ENCODE data around the gene RPGRIP1.

Gene RPGRIP1

DNA sequence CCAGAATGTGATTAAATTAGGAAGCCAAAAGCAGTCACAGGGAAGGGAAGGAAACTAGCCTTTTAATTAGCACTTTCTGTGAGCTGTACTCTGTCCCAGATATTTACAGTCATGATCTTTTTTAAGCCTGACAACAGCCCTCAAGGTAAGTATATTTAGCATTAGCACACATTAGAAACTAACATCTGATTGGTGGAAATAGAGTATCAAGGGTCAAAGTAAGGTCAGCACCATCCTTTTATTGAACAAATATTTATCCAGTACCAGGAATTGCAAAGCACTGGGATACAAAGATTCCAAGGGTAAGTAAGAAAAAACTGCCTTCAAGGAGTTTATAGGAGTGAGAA lies 28.2 kb downstream of the RPGRIP1 start:
- H3K27ac Mint-ChIP-seq = peak overlapping the region; percentile 96
- no peaks in the 10 kb centered on the region for H3K27me3 Mint-ChIP-seq
- no peaks in the 10 kb centered on the region for H3K36me3 Mint-ChIP-seq
- H3K9me3 Mint-ChIP-seq (ENCODE audit: low read depth) = no peaks in the 10 kb centered on the region
- H3K4me3 Mint-ChIP-seq = peak overlapping the region; percentile 89
- H3K4me1 Mint-ChIP-seq (ENCODE audit: low read depth) = peaks cover 22% of the 10 kb centered on the region

DNA sequence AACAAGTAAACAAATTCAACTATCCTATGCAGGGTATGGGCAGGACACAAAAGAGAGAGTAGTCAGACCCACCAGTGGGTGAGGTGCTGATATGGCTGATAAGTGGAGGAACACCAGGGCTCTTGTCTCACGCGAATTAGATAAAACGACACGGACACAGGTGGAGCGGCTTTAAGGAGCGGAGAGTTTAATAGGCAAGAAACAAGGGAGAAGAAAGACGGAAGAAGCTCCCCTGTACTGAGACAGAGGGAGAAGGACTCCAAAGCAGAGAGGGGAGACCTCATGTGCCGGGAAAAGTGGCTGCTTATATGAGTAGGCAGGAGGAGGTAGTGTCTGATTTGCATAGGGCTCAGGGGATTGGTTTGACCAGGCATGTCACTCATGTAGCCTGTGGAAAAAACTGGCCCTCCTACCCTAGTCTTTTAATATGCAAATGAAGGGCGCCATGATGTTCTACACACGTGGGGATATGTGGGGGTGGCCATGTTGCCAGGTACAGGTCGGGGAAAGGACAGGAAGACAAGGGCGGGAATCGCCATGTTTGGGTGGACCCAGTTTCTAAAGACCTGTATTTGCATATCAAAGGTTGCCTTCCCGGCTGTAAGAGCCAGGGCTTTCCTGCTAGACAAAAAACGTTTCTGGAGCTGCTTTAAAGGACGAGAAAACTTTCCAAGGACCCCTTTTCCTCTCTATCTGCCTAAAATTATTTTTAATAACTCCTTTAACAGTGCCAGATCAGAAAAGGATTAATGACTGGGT lies 28.8 kb downstream of the RPGRIP1 start:
- no peaks in the 10 kb centered on the region for H3K9me3 Mint-ChIP-seq (ENCODE audit: low read depth)

DNA sequence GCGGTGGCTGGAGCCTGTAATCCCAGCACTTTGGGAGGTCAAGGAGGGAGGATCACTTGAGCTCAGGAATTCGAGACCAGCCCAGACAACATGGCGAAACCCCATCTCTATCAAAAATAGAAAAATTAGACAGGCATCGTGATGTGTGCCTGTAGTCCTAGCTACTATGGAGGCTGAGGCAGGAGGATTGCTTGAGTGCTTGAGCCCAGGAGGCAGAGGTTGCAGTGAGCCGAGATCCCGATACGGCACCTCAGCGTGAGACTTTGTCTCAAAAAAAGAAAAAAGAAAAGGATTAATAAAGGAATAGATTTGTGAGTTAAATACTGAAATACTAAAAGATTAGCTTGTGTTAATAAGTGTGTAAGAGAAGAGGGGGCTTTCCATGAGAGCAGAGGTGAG lies 29.4 kb downstream of the RPGRIP1 start:
- no peaks in the 10 kb centered on the region for H3K27me3 Mint-ChIP-seq
- H3K36me3 Mint-ChIP-seq = no peaks in the 10 kb centered on the region
- peaks cover 22% of the 10 kb centered on the region for H3K4me1 Mint-ChIP-seq (ENCODE audit: low read depth)
- H3K4me3 Mint-ChIP-seq = peak overlapping the region; percentile 89
- H3K27ac Mint-ChIP-seq = peak overlapping the region; percentile 96
- H3K9me3 Mint-ChIP-seq (ENCODE audit: low read depth) = no peaks in the 10 kb centered on the region

More for the DNA sequence above, 28.8 kb downstream of the RPGRIP1 start:
- Mint-ChIP-seq H3K27ac (peak overlapping the region; percentile 96), H3K4me3 (peak overlapping the region; percentile 89), H3K27me3 (no peaks in the 10 kb centered on the region), H3K4me1 (ENCODE audit: low read depth) (peaks cover 22% of the 10 kb centered on the region), H3K36me3 (no peaks in the 10 kb centered on the region)

DNA sequence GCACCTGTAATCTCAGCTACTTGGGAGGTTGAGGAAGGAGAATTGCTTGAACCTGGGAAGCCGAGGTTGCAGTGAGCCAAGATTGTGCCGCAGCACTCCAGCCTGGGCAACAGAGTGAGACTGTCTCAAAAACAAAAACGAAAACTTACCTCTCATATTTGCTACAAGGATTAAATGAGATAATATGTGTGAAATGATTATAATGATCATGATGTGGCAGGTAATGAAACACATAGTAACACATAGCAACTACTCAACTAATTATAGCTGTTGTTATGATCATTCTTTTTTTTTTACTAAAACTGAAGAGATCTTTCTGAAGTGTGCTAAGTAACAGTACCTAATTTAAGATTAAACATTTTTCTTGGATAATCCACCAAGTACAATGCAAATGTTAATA lies 30.1 kb downstream of the RPGRIP1 start:
- H3K4me1 Mint-ChIP-seq (ENCODE audit: low read depth) = peaks cover 22% of the 10 kb centered on the region
- H3K36me3 Mint-ChIP-seq = no peaks in the 10 kb centered on the region
- no peak overlapping the region for H3K4me3 Mint-ChIP-seq
- H3K9me3 Mint-ChIP-seq (ENCODE audit: low read depth) = no peaks in the 10 kb centered on the region
- H3K27me3 Mint-ChIP-seq = no peaks in the 10 kb centered on the region
- no peak overlapping the region for H3K27ac Mint-ChIP-seq

DNA sequence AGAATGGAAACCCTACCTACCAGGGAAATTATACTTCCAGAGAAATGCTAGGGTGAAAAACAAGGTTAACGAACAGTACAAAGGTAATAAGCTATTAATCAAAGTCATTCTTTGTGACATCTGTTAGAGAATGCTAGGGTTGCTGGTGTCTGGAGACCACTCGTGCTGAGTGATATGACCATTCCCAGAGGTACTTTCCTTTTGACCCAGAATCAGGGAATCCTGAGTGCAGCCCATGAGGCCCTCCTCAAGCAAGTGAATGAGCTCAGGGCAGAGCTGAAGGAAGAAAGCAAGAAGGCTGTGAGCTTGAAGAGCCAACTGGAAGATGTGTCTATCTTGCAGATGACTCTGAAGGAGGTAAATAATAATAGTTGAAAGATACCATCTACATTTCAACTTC lies 31.7 kb downstream of the RPGRIP1 start:
- no peaks in the 10 kb centered on the region for H3K36me3 Mint-ChIP-seq
- H3K4me3 Mint-ChIP-seq = no peak overlapping the region
- H3K27me3 Mint-ChIP-seq = no peaks in the 10 kb centered on the region
- no peaks in the 10 kb centered on the region for H3K9me3 Mint-ChIP-seq (ENCODE audit: low read depth)
- H3K27ac Mint-ChIP-seq = no peak overlapping the region
- H3K4me1 Mint-ChIP-seq (ENCODE audit: low read depth) = peaks cover 22% of the 10 kb centered on the region

DNA sequence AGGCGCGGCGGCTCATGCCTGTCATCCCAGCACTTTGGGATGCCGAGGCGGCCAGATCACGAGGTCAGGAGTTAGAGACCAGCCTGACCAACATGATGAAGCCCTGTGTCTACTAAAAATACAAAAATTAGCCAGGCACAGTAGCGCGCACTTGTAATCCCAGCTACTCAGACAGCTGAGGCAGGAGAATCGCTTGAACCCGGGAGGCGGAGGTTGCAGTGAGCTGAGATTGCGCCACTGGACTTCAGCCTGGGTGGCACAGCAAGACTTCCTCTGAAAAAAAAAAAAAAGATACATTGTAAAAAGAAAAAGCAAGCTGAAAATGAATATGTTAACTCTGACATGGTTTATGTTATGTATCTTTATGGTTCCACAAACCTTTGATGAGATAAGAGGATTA lies 33.6 kb downstream of the RPGRIP1 start:
- H3K9me3 Mint-ChIP-seq (ENCODE audit: low read depth) = no peaks in the 10 kb centered on the region
- H3K4me3 Mint-ChIP-seq = no peak overlapping the region
- H3K36me3 Mint-ChIP-seq = no peaks in the 10 kb centered on the region
- no peaks in the 10 kb centered on the region for H3K27me3 Mint-ChIP-seq
- H3K4me1 Mint-ChIP-seq (ENCODE audit: low read depth) = peaks cover 10% of the 10 kb centered on the region
- H3K27ac Mint-ChIP-seq = no peak overlapping the region

DNA sequence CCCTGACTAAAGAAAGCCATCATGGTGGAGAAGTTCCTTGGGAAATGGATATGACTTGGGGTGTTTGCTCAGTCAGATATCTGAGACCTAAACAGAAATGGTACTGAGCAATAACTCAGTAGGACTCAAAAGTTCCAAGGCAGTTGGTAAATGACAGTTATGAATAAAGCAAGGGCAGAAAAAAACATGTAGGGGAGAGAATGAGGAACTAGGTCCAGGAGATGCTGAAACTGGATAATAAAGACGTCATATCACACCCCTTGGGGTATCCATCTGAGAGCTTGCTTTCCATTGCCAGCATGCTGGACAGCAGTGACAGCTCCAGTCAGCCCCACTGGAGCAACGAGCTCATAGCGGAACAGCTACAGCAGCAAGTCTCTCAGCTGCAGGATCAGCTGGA lies 37.5 kb downstream of the RPGRIP1 start:
- Mint-ChIP-seq H3K9me3 (ENCODE audit: low read depth) (no peaks in the 10 kb centered on the region), H3K27me3 (no peaks in the 10 kb centered on the region), H3K4me1 (ENCODE audit: low read depth) (peaks cover 8% of the 10 kb centered on the region), H3K27ac (no peak overlapping the region), H3K4me3 (no peak overlapping the region), H3K36me3 (no peaks in the 10 kb centered on the region)

DNA sequence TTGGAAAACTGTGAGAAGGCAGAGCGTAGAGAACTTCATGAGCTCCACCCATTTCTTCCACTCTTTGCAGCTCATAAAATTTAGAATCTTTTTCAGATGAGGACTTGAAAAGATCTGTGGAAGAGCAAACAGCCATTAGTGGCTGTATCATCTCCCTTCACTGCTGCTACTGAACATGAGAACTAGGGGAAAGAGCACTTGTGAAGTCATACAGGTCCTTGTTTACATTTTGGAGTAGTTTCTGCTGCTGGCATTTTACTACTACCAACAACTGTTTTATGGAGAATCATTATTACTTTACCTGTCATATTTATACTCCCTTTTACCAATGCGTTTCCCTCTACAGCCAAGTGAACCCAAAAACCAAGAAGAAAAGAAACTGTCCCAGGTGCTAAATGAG lies 41.0 kb downstream of the RPGRIP1 start:
- H3K9me3 Mint-ChIP-seq (ENCODE audit: low read depth) = no peaks in the 10 kb centered on the region
- H3K4me3 Mint-ChIP-seq = no peak overlapping the region
- H3K4me1 Mint-ChIP-seq (ENCODE audit: low read depth) = peaks cover 8% of the 10 kb centered on the region
- H3K27me3 Mint-ChIP-seq = no peaks in the 10 kb centered on the region
- H3K36me3 Mint-ChIP-seq = no peaks in the 10 kb centered on the region
- H3K27ac Mint-ChIP-seq = no peak overlapping the region

DNA sequence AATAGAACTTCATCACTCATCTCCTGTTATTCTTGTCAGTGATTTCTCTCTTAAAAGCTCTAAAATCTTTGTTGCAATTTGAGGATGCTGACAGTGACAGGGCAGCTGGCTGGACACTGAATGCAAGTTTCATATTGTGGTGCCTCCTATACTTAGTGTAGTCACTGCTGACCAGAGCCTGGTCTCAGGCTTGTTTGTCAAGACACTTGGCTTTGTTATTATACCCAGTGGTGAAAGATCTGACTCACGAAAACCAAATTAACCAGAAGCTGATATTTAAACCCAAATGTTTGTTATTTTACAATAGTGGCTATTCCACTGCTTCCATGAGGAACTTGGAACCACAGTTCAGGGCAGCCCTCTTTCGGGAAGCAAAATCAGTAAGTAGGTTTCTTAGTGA lies 42.8 kb downstream of the RPGRIP1 start:
- peaks cover 8% of the 10 kb centered on the region for H3K4me1 Mint-ChIP-seq (ENCODE audit: low read depth)
- H3K27ac Mint-ChIP-seq = no peak overlapping the region
- no peaks in the 10 kb centered on the region for H3K27me3 Mint-ChIP-seq
- H3K9me3 Mint-ChIP-seq (ENCODE audit: low read depth) = no peaks in the 10 kb centered on the region
- no peaks in the 10 kb centered on the region for H3K36me3 Mint-ChIP-seq
- H3K4me3 Mint-ChIP-seq = no peak overlapping the region

DNA sequence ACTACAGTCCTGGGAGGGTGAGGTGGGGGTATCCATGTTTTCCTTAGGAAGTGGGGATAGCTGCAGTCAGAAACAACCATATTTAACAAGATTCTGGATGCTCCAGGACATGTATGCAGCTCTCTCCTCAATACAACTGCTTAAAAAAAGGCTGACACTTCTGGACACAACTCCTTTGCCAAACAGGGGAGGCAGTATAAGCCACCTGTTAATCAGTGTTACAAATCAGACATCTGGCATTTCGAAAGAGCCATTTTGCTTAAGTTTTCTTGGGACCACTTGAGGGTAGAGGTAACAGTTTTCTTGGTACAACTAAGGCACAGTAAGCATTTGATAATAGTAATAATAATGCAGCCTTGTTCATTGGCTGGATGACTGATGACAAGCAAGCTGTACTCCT lies 47.1 kb downstream of the RPGRIP1 start:
- Mint-ChIP-seq H3K27me3 (peaks cover 1% of the 10 kb centered on the region), H3K36me3 (no peaks in the 10 kb centered on the region), H3K9me3 (ENCODE audit: low read depth) (no peaks in the 10 kb centered on the region), H3K27ac (no peak overlapping the region), H3K4me1 (ENCODE audit: low read depth) (no peaks in the 10 kb centered on the region), H3K4me3 (no peak overlapping the region)

Data from activated naive CD8-positive, alpha-beta T cell (primary cell).